H9 (cell line): ENCODE results near the gene TAF3. TPM values are rescaled to one million over a fixed set of nuclear protein-coding genes. Genes with fewer than 3 reads are reported as not detected.

Experiments used
- DNase-seq: peaks from one replicate; pipeline ENCODE4 v3.0.0-alpha.2; 2017
- H2AFZ ChIP-seq: one replicate; pipeline ENCODE4 v1.6.1; 2013; ENCODE audit warnings: mild to moderate bottlenecking, low read length, control low read depth, moderate library complexity
- H2AK5ac ChIP-seq: 2 replicates; pipeline ENCODE4 v1.6.1; 2013; ENCODE audit warnings: low read length, control low read depth, mixed read lengths; ENCODE audit not compliant: insufficient read length
- H2BK120ac ChIP-seq: one replicate; pipeline ENCODE4 v1.6.1; 2013; ENCODE audit warnings: low read depth, mild to moderate bottlenecking, low read length, control low read depth, inconsistent platforms; ENCODE audit not compliant: poor library complexity, severe bottlenecking
- H2BK12ac ChIP-seq: 2 replicates; pipeline ENCODE4 v1.6.1; 2013; ENCODE audit warnings: low read length, control low read depth, mixed read lengths, low read depth; ENCODE audit not compliant: insufficient read length
- H2BK15ac ChIP-seq: 2 replicates; pipeline ENCODE4 v1.6.1; 2013; ENCODE audit warnings: low read depth, low read length, control low read depth
- H2BK20ac ChIP-seq: one replicate; pipeline ENCODE4 v1.6.1; 2013; ENCODE audit warnings: low read depth, mild to moderate bottlenecking, low read length, control low read depth, inconsistent platforms; ENCODE audit not compliant: poor library complexity, severe bottlenecking
- H2BK5ac ChIP-seq: 2 replicates; pipeline ENCODE4 v1.6.1; 2013; ENCODE audit warnings: low read length, control low read depth, mixed read lengths; ENCODE audit not compliant: insufficient read length
- H3K14ac ChIP-seq: 2 replicates; pipeline ENCODE4 v1.6.1; 2013; ENCODE audit warnings: low read length, control low read depth; ENCODE audit not compliant: insufficient read depth
- H3K18ac ChIP-seq: 2 replicates; pipeline ENCODE4 v1.6.1; 2013; ENCODE audit warnings: low read depth, mild to moderate bottlenecking, mixed read lengths, low read length, control low read depth; ENCODE audit not compliant: insufficient read length
- H3K23ac ChIP-seq: 2 replicates; pipeline ENCODE4 v1.6.1; 2013; ENCODE audit warnings: low read length, control low read depth, mixed read lengths, low read depth; ENCODE audit not compliant: insufficient read length
- H3K23me2 ChIP-seq: 2 replicates; pipeline ENCODE4 v1.6.1; 2013; ENCODE audit warnings: low read depth, mild to moderate bottlenecking, mixed read lengths, low read length, control low read depth; ENCODE audit not compliant: insufficient read length, poor library complexity, severe bottlenecking
- H3K27ac ChIP-seq: 2 replicates; pipeline ENCODE4 v1.5.1; 2013; ENCODE audit warnings: low read length, control low read depth, mixed read lengths, low read depth; ENCODE audit not compliant: insufficient read length
- H3K27me3 ChIP-seq: 2 replicates; pipeline ENCODE4 v1.6.1; 2013; ENCODE audit warnings: low read length, control low read depth, inconsistent platforms; ENCODE audit not compliant: insufficient read depth
- H3K4ac ChIP-seq: 2 replicates; pipeline ENCODE4 v1.6.1; 2013; ENCODE audit warnings: low read depth, mild to moderate bottlenecking, control low read depth, inconsistent platforms, low read length, moderate library complexity
- H3K4me1 ChIP-seq: 2 replicates; pipeline ENCODE4 v1.6.1; 2013; ENCODE audit warnings: low read length, control low read depth, inconsistent platforms; ENCODE audit not compliant: insufficient read depth
- H3K4me2 ChIP-seq: 2 replicates; pipeline ENCODE4 v1.6.1; 2013; ENCODE audit warnings: low read length, control low read depth, mixed read lengths; ENCODE audit not compliant: insufficient read length, insufficient read depth
- H3K56ac ChIP-seq: 2 replicates; pipeline ENCODE4 v1.6.1; 2013; ENCODE audit warnings: low read depth, mild to moderate bottlenecking, mixed read lengths, low read length, control low read depth; ENCODE audit not compliant: insufficient read length
- H3K79me1 ChIP-seq: 2 replicates; pipeline ENCODE4 v1.6.1; 2013; ENCODE audit warnings: low read depth, mild to moderate bottlenecking, moderate library complexity, low read length, control low read depth, inconsistent platforms; ENCODE audit not compliant: insufficient read depth, poor library complexity, severe bottlenecking
- H3K79me2 ChIP-seq: 2 replicates; pipeline ENCODE4 v1.6.1; 2013; ENCODE audit warnings: low read length, control low read depth, inconsistent platforms; ENCODE audit not compliant: insufficient read depth
- H3K9ac ChIP-seq: 2 replicates; pipeline ENCODE4 v1.6.1; 2013; ENCODE audit warnings: low read length, control low read depth, mixed read lengths; ENCODE audit not compliant: insufficient read length; ENCODE audit errors: extremely low read depth
- H3K9me3 ChIP-seq: one replicate; pipeline ENCODE4 v1.6.1; 2013; ENCODE audit warnings: low read depth, low read length, inconsistent platforms; ENCODE audit not compliant: control insufficient read depth
- H3T11ph ChIP-seq: one replicate; pipeline ENCODE4 v1.6.1; 2013; ENCODE audit warnings: mild to moderate bottlenecking, low read length, control low read depth, inconsistent platforms
- H4K20me1 ChIP-seq: one replicate; pipeline ENCODE4 v1.6.1; 2013; ENCODE audit not compliant: control insufficient read depth, insufficient read length, insufficient read depth
- H4K5ac ChIP-seq: 2 replicates; pipeline ENCODE4 v1.6.1; 2013; ENCODE audit warnings: low read depth, mild to moderate bottlenecking, mixed read lengths, low read length, control low read depth; ENCODE audit not compliant: insufficient read length
- H4K8ac ChIP-seq: replicated peaks from 2 replicates; pipeline ENCODE4 v1.6.1; 2013; ENCODE audit warnings: low read length, control low read depth, mixed read lengths, low read depth; ENCODE audit not compliant: insufficient read length
- H4K91ac ChIP-seq: 2 replicates; pipeline ENCODE4 v1.6.1; 2013; ENCODE audit warnings: low read depth, mild to moderate bottlenecking, moderate library complexity, mixed read lengths, low read length, control low read depth; ENCODE audit not compliant: insufficient read length
- H3K27ac Mint-ChIP-seq, 3 experiments: 2 replicates in 2 of 3; 3 replicates in 1 of 3; pipeline ENCODE4 v1.8.0; 2020 to 2021; ENCODE audit warnings: mixed read lengths in 3 of 3, mild to moderate bottlenecking in 1 of 3, moderate library complexity in 1 of 3
- H3K27me3 Mint-ChIP-seq: 2 replicates; pipeline ENCODE4 v1.8.0; 2021; ENCODE audit warnings: low read depth, mild to moderate bottlenecking, moderate library complexity, mixed read lengths
- H3K36me3 Mint-ChIP-seq, 3 experiments: 2 replicates in 2 of 3; 3 replicates in 1 of 3; pipeline ENCODE4 v1.8.0; 2020 to 2021; ENCODE audit warnings: low read depth in 3 of 3, mixed read lengths in 3 of 3; ENCODE audit not compliant: insufficient read depth in 1 of 3
- H3K4me1 Mint-ChIP-seq, 2 experiments: 2 replicates each; pipeline ENCODE4 v1.8.0; 2020; ENCODE audit warnings: mixed read lengths in 2 of 2
- H3K4me3 Mint-ChIP-seq, 2 experiments: 2 replicates in 1 of 2; 3 replicates in 1 of 2; pipeline ENCODE4 v1.8.0; 2020 to 2021; ENCODE audit warnings: mild to moderate bottlenecking in 2 of 2, mixed read lengths in 2 of 2, moderate library complexity in 1 of 2
- H3K9me3 Mint-ChIP-seq, 2 experiments: 2 replicates in 1 of 2; 3 replicates in 1 of 2; pipeline ENCODE4 v1.8.0; 2020; ENCODE audit warnings: mild to moderate bottlenecking in 2 of 2, mixed read lengths in 2 of 2, moderate library complexity in 1 of 2
- CTCF ChIP-seq: fragments of 200-600 bp; sonication (generic); conservative IDR thresholded peaks from 3 replicates; pipeline ENCODE4 v1.8.0; 2021; ENCODE audit warnings: antibody characterized with exemption, mild to moderate bottlenecking
- WGBS: extraction: QIAGEN DNeasy Blood & Tissue Kit; methylation state at CpG from one replicate; pipeline ENCODE4 v1.1.7; 2013; ENCODE audit warnings: missing lambda C conversion rate, low lambda C conversion rate, mixed read lengths; ENCODE audit not compliant: insufficient read length; ENCODE audit errors: extremely low coverage; 5-methylcytosine and 5-hydroxymethylcytosine counted together
- total RNA-seq: library from RNA; stranded (reverse); gene quantifications from 2 replicates; pipeline ENCODE4 v1.2.1, GENCODE V29; 2021

Gene TAF3
- total RNA-seq, 1 experiment from 2014 or later = 10.2 TPM

- Histone ChIP-seq H2BK120ac (no peak overlapping the region), H3K18ac (no peak overlapping the region), H3K4me2 (no peak overlapping the region), H3K4me1 (no peaks in the 10 kb centered on the region), H3K79me2 (no peaks in the 10 kb centered on the region), H3K23me2 (no peaks in the 10 kb centered on the region), H3K14ac (no peak overlapping the region), H4K8ac (no peak overlapping the region), H2AFZ (no peak overlapping the region), H2BK5ac (no peak overlapping the region), H2BK15ac (no peak overlapping the region), H4K20me1 (no peaks in the 10 kb centered on the region), H3K23ac (no peak overlapping the region), H3K27me3 (no peaks in the 10 kb centered on the region), H3K79me1 (no peaks in the 10 kb centered on the region), H3K4ac (no peak overlapping the region), H3K9me3 (no peaks in the 10 kb centered on the region), H4K5ac (no peak overlapping the region), H2BK12ac (no peak overlapping the region), H3T11ph (no peak overlapping the region), H2BK20ac (no peak overlapping the region), H3K27ac (no peak overlapping the region), H4K91ac (no peak overlapping the region), H3K56ac (no peak overlapping the region), H3K9ac (no peak overlapping the region), H2AK5ac (no peak overlapping the region)
- Mint-ChIP-seq H3K9me3 (no peaks in the 10 kb centered on the region), H3K36me3 (peaks cover 0 to 4% (median 0%) of the 10 kb centered on the region in 3 experiments; a peak in 3 of 7 replicates), H3K27ac (no peak overlapping the region), H3K4me3 (no peak overlapping the region), H3K4me1 (no peaks in the 10 kb centered on the region), H3K27me3 (no peaks in the 10 kb centered on the region)
- DNase-seq = no peak
- TF ChIP-seq CTCF = no peak
- no CpG with 5 or more reads among the region's 2 CpGs for WGBS
Observed at GRCh38 chr10:7988989-7989388, 170.7 kb downstream of the TAF3 start.
